ENCODE data around the gene TMCO2.

The TMCO2 gene

DNA sequence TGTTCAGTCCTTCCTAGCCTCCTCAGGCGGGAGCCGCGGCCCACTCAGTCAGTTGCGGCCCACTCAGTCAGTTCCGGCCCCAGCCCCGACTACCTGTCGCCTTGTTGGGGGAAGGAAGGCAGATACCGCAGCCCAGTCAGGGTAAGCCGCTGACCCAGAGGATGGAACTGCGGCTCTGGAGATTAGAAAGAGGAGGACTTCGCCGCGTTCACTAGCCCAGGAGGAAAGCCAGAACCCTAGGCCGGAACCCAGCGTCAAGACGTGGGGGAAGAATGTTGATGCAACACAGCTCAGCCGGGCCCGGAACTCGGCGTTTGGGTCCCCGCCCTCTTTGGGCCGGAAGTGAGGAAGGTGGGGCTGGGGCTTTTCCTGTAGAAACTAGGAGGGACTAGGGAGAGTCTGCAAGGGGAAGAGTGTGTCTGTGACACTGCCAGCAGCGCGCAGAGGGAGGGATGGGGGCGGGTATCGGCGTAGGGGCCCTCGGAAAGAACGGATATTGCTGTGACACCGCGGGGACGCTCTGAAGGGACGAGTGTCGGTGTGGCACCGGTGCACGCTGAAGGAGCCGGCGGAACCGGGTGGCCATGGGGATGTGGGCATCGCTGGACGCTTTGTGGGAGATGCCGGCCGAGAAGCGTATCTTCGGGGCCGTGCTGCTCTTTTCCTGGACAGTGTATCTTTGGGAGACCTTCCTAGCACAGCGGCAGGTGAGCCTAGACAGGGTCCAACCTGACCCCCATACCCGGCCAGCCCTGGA is 10.1 kb downstream of the TMCO2 start, which contains the start of gene ZMPSTE24:
TSS of gene ZMPSTE24 (plus strand) at position 549 of the 757 bp plus-strand sequence. CDS start at position 585, 36 bp downstream.
- peak; percentile 99 for DNase-seq

DNA sequence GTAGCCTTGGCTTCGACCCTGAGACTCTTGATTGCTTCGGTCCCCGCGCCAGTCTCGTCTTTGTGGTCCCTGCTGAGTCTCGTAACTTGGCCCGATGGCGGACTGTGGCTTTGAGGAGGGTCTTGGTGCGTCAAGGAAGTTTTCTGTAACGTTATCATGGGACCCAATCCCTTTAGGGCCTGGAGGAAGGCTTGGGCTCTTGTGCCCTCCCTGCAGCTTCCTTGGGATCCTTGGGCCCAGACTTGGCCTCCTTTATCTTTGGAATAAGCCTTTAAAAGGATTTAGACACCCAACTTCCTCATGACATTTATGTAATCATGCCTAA is 10.7 kb downstream of the TMCO2 start:
- DNase-seq = no peak

DNA sequence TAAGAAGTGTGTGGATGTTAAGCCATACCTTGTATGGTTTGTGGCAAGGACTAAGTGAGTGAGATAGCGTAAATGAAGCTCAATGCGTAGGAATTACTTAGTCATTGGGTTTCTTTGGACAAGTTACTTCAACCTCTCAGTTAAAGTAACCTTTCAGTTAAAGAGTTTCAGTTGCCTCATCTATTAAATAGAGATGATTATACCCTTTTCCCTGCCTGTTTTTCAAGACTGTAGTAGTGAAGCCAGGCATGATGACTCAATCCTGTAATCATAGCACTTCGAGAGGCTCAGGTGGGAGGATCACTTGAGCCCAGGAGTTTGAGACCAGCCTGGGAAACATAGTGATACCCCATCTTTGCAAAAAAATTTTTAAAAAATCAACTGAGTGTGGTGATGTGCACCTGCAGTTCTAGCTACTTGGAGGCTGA is 16.6 kb downstream of the TMCO2 start:
- DNase-seq = no peak

DNA sequence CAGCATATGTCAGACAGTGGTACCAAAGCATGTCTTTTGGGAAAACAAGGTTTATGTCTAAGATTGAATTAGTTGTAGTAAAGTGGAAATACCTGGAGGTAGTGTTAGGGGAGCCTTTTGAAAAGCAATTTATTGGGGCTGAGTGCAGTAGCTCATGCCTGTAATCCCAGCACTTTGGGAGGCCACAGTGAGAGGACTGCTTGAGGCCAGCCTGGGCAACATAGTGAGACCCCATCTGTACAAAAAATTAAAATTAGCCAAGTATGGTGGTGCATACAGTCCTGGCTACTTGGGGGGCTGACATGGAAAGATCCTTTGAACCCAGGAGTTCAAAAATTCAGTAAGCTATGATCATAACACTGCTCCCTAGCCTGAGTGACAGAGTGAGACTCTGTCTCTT is 17.6 kb downstream of the TMCO2 start:
- DNase-seq = no peak

GRCh38 chr1:40265919-40266318 is 18.2 kb downstream of the TMCO2 start:
- no peak for DNase-seq

DNA sequence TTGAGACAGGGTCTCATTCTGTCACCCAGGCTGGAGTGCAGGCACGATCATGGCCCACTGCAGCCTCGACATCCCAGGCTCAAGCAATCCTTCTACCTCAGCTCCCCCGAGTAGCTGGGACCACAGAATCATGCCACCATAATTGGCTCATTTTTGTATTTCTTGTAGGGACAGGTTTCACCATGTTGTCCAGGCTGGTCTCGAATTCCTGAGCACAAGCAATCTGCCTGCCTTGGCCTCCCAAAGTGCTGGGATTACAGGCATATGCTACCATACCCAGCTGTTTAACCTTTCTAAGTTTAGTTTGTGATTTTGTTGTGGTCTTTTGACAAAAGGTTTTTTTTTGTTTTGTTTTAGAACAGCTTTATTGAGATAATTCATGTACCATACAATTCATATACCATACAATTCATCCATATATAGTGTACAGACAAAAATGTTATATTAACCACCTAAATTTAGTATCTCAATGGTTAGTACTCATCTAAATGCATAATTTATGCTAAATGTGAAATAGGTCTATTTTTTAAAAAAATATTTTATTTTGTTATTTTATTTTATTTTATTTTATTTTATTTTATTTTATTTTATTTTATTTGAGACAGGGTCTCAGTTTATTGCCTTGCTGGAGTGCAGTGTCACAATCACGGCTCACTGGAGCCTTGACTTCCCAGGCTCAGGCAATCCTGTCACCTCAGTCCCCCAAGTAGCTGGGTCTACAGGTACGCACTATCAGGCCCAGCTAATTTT is 19.2 kb downstream of the TMCO2 start:
- no peak for DNase-seq

GRCh38 chr1:40267767-40268187 is 20.0 kb downstream of the TMCO2 start:
- peak; percentile 92 for DNase-seq

- no peak for DNase-seq
Observed at GRCh38 chr1:40268211-40268610, 20.5 kb downstream of the TMCO2 start.

- peak; percentile 17 for DNase-seq
Observed at GRCh38 chr1:40270152-40270834, 22.6 kb downstream of the TMCO2 start.

GRCh38 chr1:40272653-40273213 is 25.0 kb downstream of the TMCO2 start:
- DNase-seq = no peak

- DNase-seq = no peak
Observed at GRCh38 chr1:40273547-40274166, 25.9 kb downstream of the TMCO2 start.

- DNase-seq = no peak
Observed at GRCh38 chr1:40274331-40274730, 26.6 kb downstream of the TMCO2 start.

DNA sequence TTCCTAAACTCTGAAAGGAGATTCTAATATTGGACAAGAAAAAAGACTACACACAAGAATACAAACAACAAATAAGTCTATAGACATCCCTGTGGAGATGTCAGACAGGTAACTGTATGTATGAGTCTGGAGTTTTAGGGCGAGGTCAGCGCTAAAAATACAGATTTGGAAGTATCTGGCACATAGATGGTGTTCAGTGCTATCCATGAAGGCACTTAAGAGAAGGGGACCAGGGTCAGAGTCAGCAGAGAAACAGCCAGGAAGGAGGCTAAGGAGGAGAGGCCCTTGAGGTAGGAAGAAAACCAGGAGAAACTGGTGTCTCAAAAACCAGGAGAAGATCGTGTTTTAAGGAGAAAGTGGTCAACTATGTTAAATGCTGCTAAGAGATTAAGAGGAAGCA is 28.4 kb downstream of the TMCO2 start:
- DNase-seq = no peak

- DNase-seq = no peak
Observed at GRCh38 chr1:40281853-40282252, 34.1 kb downstream of the TMCO2 start.

GRCh38 chr1:40291293-40291692 is 43.6 kb downstream of the TMCO2 start:
- no peak for DNase-seq

DNA sequence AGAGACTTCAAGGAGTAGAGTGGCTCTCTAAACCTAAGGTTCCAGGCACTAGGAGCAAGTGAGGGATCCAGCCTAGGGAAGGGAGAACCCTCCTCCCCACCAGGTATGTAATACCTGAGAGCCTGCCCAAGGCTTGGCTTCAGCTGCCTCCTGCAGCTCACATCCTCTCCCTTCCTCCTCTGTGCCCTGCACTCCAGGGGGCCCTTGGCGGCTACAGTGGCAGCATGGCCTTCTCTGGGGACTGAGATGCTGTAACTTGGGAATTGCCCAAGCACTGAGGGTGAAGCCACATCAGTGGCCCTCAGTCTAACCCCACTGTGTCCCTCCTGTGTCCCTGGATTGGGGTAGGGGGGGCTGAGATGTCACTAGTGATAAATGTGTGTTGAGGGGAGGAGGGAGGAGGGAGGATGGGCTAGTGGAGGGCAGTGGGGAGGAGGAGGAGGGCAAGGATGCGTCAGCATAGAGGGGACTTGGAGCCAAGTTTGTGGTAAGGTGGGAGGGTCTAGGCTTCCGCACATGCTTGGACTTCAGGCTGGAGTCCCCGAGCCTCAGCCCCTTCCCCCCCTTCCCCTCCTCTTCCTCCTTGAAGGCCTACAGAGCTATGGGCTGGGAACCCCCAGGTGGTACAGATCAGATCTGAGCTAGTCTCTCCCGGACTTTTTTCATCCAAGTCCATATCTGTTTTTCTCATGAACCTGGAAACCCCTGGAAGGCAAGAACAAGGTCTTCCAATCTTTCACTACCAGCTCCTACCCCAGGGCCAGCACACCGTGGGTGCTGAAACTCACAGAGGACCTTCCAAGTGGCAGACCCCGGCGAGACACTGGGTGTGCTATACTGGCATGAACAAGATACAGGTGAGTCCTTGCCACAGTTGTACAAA is 51.9 kb downstream of the TMCO2 start:
- DNase-seq = peak; percentile 46

DNA sequence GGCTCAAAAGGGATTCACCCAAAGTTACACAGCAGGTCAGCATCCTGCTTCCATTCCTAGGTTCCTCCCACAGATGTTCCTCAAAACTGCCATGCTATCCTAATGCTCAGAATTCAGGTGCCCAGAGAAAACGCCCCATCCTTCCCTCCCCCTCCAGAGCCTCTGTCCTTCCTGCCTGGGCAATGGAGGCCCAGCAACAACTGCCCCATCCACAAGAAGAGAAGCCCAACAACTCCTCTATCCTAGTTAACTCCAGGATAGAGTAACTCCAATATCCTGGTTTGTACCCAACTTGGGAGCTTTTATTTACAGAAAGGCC is 52.5 kb downstream of the TMCO2 start:
- DNase-seq = no peak

GRCh38 chr1:40300651-40301050 is 52.9 kb downstream of the TMCO2 start:
- DNase-seq = no peak

DNA sequence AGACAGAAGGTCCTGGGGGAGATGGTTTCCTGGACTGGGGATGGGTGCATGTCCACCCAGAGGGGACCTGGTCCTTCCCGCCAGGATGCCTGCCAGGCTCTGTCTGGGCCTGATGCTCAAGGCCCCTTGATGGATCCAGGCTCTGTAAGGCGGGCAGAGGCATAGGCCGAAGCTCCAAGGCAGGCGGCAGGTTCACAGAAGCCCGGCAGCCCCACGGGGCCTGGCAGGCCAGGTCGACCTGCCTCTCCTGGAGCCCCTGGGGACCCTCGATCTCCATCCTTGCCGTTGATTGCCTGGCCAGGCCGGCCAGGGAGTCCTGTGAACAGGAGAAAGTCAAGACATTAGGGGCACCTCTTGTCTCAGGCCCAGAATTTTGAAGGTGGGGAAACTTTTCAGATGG is 53.3 kb downstream of the TMCO2 start:
- DNase-seq = no peak

Measured in fibroblast of skin of scalp (primary cell).